SH-SY5Y (cell line): ENCODE measurements around the gene SOSTDC1.

ENCODE experiments used
- GATA2 ChIP-seq: IDR thresholded peaks from 2 replicates; pipeline ENCODE4 v1.6.1; 2011; ENCODE audit warnings: mild to moderate bottlenecking, low read depth, low read length
- GATA3 ChIP-seq: IDR thresholded peaks from 2 replicates; pipeline ENCODE4 v1.6.1; 2011; ENCODE audit warnings: low read depth, mild to moderate bottlenecking, low read length, moderate library complexity

DNA sequence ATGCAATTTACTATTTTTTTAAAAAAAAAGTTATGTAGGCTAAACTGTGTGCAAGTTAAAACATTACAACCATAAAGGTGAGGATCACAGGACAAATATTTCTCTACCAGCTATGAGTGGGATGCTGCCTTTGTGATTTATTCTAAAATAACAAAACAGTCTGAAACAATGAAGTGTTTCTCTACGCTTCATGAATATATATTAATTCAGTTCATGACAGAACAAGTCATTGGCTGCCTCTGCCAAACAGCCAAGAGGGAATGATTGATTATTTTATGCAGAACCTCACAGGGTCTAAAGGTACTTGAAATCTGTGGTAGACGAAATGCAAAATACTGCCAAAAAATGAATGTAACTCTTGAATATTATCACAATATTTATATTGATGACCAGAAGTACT is 29.0 kb upstream of the SOSTDC1 start:
- TF ChIP-seq GATA2 (no peak), GATA3 (no peak)
